ENCODE data around the gene CDR2L.
A peak's percentile ranks its signal among the peaks of the same experiment; 100 is the strongest.
"Not testable (repeated sequence)": the region's sequence is repeated elsewhere in the genome, so short reads cannot be mapped to it uniquely, and the experiment has no call there.

The CDR2L gene

DNA sequence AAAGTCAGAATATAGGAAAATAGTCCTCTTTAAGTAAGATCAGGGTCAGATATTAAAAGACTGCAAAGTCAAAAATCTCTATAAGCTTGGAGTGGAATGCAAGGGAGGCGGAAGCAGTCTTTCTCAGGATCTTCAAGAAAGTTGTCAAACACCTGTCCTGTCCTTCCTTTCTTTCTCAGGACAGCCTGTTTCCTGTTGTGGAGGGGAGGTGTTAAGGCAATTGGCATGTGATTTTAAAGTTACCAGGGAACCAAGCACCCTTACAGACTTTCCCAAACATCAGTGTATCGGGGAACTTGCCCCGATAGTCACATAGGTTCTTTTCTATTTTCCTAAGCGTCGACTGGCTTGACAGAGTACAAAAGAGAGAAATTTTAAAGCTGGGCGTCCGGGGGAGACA lies 57.3 kb downstream of the CDR2L start:
- no peak for DNase-seq

DNA sequence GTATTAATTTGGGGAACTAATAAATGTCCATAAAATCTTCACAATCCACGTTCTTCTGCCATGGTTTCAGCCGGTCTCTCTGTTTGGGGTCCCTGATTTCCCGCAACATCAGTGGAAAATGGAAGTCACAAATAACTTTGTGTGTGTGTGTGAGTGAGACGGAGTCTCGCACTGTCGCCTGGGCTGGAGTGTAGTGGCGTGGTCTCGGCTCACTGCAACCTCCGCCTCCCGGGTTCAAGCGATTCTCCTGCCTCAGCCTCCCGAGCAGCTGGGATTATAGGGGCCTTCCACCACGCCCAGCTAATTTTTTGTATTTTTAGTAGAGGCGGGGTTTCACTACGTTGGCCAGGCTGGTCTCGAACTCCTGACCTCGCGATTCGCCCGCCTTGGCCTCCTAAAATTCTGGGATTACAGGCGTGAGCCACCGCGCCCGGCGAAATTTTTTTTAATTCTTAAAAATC lies 58.5 kb downstream of the CDR2L start:
- not testable (repeated sequence) for DNase-seq

DNA sequence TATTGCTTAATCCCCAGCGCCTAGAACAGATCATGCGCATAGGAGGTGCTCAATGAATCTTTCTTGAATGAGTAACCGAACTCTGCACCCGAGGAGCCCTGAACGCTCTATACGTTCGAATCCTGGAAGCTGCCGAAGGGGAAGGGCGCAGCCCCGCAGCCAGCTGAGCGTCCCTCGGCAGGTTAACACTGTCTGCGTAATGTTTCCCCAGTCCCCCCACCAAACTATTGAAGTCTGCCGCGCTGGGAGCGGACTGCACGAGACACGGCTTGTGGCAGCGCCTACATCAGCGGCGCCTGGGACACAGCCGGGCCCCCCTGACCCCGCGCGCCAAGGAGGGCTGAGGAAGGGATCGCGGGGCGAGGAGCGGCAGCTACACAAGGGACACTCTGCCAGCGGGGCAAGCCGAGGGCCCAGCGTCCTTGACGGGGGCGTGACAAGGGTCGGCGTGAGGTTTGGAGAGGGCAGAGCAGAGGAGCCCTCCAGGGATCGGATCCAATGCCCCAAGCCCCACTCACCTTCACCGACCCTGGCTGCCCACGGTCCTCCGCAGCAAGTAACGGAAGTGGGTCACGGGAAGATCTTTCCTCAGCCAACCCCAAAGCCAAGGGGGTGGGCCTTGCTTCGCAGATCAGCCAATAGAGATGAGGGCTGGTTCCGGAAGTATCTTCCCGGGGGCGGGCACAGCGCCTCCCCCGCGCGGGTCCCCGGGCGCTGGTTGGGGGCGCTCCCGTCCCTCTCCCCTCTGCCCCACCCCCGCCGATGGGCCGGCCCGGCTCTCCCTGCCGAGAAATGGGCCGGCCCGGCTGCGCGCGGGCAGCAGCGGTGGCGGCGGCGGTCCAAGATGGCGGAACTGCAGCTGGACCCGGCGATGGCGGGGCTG lies 59.2 kb downstream of the CDR2L start, which contains the start of the genes ATP5PD and KCTD2:
TSS of gene ATP5PD (minus strand) at position 563 of the 883 bp plus-strand sequence. CDS start 4,319 bp downstream, outside the sequence.
TSS of gene KCTD2 (plus strand) at position 819 of the 883 bp plus-strand sequence. CDS start at position 845, 26 bp downstream.
- peak; percentile 90 to 92 for DNase-seq

DNA sequence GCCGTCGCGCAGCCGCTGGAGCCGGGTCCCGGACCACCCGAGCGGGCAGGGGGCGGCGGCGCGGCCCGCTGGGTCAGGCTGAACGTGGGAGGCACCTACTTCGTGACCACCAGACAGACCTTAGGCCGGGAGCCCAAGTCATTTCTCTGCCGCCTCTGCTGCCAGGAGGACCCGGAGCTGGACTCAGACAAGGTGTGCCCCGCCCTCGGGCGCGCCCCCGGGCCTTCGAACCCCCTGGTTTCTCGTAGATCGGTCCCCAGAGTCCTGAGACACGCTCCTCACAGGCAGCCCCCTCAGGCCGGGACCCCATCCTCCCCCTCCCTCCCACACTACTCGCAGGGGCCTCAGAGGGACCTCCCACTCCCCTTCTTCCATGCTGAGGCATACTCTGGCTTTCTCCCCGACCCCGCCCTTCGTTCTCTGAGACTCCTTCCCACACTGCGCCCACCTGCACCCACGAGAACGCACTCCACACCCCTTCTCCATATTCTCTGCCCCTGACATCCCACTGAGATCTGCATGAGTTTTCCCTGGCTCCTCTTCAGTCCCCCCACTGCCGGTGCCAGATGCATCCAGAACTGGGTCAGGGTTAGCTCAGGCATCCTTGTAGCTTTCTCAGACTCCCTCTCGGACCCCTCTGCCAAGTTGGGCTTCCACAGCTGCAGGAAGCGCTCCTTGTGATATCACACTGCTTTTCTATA lies 60.1 kb downstream of the CDR2L start:
- DNase-seq, result no peak

DNA sequence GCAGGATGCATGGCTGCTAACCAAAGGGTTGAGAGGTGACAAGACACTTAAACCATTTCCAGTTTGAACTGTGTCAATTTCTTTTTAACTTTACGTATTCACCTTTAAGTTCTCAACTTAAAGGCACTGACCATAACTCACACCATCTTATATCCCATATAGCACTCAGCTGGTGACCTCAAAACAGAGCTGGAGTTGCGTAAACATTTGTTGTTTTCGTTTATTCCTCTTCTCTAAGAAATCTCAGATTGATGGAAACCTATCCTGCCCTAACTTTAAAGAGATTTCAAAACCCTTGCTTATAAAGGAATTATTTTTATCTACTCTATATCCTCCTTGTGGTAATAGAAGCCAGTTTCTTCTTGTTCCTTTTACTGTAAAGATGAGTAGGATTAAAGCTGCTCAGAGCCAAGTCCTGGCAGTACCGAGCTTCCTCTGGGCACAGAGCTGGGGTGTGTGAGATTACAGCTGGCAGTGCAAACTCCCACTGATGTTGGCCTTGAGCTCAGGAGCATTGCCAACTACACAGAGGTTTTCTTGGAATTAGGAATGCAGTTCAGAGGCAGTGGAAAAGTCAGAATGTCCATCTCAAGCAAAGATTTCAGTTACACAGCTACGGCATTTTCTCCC lies 60.9 kb downstream of the CDR2L start:
- DNase-seq, result no peak

DNA sequence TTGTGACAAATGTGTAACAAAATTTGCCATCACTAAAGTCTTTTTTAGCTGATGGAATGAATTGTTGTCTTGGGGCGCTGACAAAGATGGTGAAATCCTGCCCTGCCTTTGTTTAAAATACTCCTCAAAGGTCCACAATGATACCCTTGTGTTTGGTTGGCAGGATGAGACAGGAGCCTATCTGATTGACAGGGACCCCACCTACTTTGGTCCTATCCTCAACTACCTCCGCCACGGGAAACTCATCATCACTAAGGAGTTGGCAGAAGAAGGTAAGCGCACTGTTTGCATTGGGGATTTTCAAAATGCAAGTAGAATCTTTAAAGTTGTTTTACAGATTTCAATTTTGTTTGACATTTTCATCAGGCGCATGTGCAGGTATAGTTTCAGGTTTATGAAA lies 61.6 kb downstream of the CDR2L start:
- no peak for DNase-seq

DNA sequence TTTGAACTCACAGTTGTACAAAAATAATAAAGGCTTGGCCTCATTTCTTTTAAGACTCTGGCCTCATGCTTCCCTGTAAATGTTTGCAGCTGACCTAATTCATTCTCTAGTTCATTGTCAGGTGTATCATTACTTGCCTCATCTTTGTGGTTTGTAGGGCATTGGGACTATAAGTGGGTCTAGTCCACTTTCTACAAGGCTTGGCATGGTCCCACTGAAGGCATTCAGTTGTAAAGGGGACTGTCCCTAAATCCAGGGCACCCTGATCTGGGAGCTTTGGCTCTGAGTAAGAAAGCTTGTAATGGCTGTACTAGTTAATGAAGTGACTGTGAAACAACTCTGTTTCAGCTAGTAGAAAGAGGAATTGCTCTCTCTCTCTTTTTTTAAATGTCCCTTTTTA lies 62.3 kb downstream of the CDR2L start:
- no peak for DNase-seq

DNA sequence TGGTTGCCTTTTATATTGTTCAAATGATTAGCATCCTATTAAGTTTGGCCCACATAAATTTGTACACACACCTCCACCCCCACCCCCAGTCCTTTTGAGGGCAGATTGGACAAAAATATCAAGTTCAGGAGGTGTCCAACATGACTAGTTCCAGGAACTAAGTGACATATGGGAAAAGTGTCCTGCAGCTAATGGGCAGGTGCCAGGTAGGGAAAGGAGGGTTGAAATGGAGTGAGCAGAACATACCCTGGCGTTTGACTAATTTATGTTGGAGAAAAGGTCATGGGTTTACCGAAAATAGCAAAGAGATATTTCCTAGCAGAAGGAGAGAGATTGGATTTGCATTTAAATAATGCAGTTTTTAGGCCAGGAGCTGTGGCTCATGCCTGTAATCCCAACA lies 64.5 kb downstream of the CDR2L start:
- no peak for DNase-seq

Measured in stimulated activated CD4-positive, alpha-beta T cell treated with anti-CD3 and anti-CD28 coated beads, Interleukin-2, amount 100 ng/mL, for 48 hours (primary cell).